Liver (tissue), 9 donors: ENCODE results near the gene PTPN4. TPM values are rescaled to one million over a fixed set of nuclear protein-coding genes. Genes with fewer than 3 reads are reported as not detected.

Experiments used
- DNase-seq: peaks from one replicate; pipeline ENCODE4 v3.0.0-alpha.2; 2017; ENCODE audit warnings: low spot score
- H3K27ac ChIP-seq, 2 donors: one replicate each; pipeline ENCODE4 v1.7.0; 2013; ENCODE audit warnings: inconsistent platforms in 2 of 2, low read length in 2 of 2, control low read depth in 1 of 2, low read depth in 1 of 2, mild to moderate bottlenecking in 1 of 2
- H3K27me3 ChIP-seq, 4 donors: one replicate each; pipeline versions ENCODE4 v1.6.1 to v1.7.0; 2013; ENCODE audit warnings: low read length in 3 of 4, inconsistent platforms in 1 of 4, mild to moderate bottlenecking in 1 of 4, moderate library complexity in 1 of 4; ENCODE audit not compliant: control insufficient read depth in 4 of 4, insufficient read depth in 4 of 4
- H3K36me3 ChIP-seq, 4 donors: one replicate each; pipeline versions ENCODE4 v1.6.1 to v1.7.0; 2013; ENCODE audit warnings: low read length in 3 of 4, mild to moderate bottlenecking in 3 of 4, low read depth in 1 of 4, moderate library complexity in 1 of 4; ENCODE audit not compliant: control insufficient read depth in 4 of 4, insufficient read depth in 3 of 4
- H3K4me1 ChIP-seq, 4 donors: one replicate each; pipeline versions ENCODE4 v1.6.1 to v1.7.0; 2013; ENCODE audit warnings: low read length in 3 of 4, mild to moderate bottlenecking in 3 of 4, moderate library complexity in 1 of 4; ENCODE audit not compliant: control insufficient read depth in 4 of 4, insufficient read depth in 4 of 4
- H3K4me3 ChIP-seq, 3 donors: one replicate each; pipeline versions ENCODE4 v1.6.1 to v1.7.0; 2013; ENCODE audit warnings: low read length in 3 of 3, control low read depth in 1 of 3, low read depth in 1 of 3, mild to moderate bottlenecking in 1 of 3
- H3K9ac ChIP-seq, 2 donors: one replicate each; pipeline ENCODE4 v1.7.0; 2013; ENCODE audit warnings: low read length in 2 of 2, mild to moderate bottlenecking in 2 of 2, moderate library complexity in 2 of 2, control low read depth in 1 of 2, low read depth in 1 of 2
- H3K9me3 ChIP-seq, 4 donors: one replicate each; pipeline versions ENCODE4 v1.6.1 to v1.7.0; 2013; ENCODE audit warnings: low read length in 3 of 4; ENCODE audit not compliant: control insufficient read depth in 4 of 4
- EGR1 ChIP-seq, 2 donors: IDR thresholded peaks; 2 replicates each; pipeline ENCODE4 v1.6.1; 2016 to 2018; ENCODE audit warnings: antibody characterized with exemption in 2 of 2, low read depth in 2 of 2
- FOXA1 ChIP-seq: IDR thresholded peaks from 2 replicates; pipeline ENCODE4 v1.6.1; 2016; ENCODE audit warnings: antibody characterized with exemption
- FOXA2 ChIP-seq: IDR thresholded peaks from 2 replicates; pipeline ENCODE4 v1.6.1; 2016; ENCODE audit warnings: antibody characterized with exemption
- GABPA ChIP-seq, 2 donors: IDR thresholded peaks in 1 of 2; conservative IDR thresholded peaks in 1 of 2; 2 replicates each; pipeline ENCODE4 v1.6.1; 2016; ENCODE audit warnings: antibody characterized with exemption in 2 of 2, mild to moderate bottlenecking in 1 of 2, moderate library complexity in 1 of 2
- HNF4A ChIP-seq, 2 donors: conservative IDR thresholded peaks; 2 replicates each; pipeline ENCODE4 v1.6.1; 2016; ENCODE audit warnings: antibody characterized with exemption in 2 of 2, mild to moderate bottlenecking in 2 of 2
- HNF4G ChIP-seq: IDR thresholded peaks from 2 replicates; pipeline ENCODE4 v1.6.1; 2016; ENCODE audit warnings: antibody characterized with exemption
- JUND ChIP-seq, 2 donors: IDR thresholded peaks; 2 replicates each; pipeline ENCODE4 v1.6.1; 2016; ENCODE audit warnings: antibody characterized with exemption in 2 of 2
- NR2F2 ChIP-seq: IDR thresholded peaks from 2 replicates; pipeline ENCODE4 v1.6.1; 2016; ENCODE audit warnings: antibody characterized with exemption
- RAD21 ChIP-seq, 2 donors: IDR thresholded peaks; 2 replicates each; pipeline ENCODE4 v1.6.1; 2016; ENCODE audit warnings: antibody characterized with exemption in 2 of 2, mild to moderate bottlenecking in 2 of 2
- RXRA ChIP-seq, 2 donors: IDR thresholded peaks; 2 replicates each; pipeline ENCODE4 v1.6.1; 2017 to 2018; ENCODE audit warnings: antibody characterized with exemption in 2 of 2, mild to moderate bottlenecking in 1 of 2
- SP1 ChIP-seq: IDR thresholded peaks from 2 replicates; pipeline ENCODE4 v1.6.1; 2018; ENCODE audit warnings: antibody characterized with exemption, mild to moderate bottlenecking
- TAF1 ChIP-seq: conservative IDR thresholded peaks from 2 replicates; pipeline ENCODE4 v1.6.1; 2016; ENCODE audit warnings: antibody characterized with exemption, mild to moderate bottlenecking
- YY1 ChIP-seq: IDR thresholded peaks from 2 replicates; pipeline ENCODE4 v1.6.1; 2016; ENCODE audit warnings: antibody characterized with exemption, mild to moderate bottlenecking
- WGBS: extraction: QIAGEN DNeasy Blood & Tissue Kit; methylation state at CpG from one replicate; pipeline ENCODE4 v1.1.7; 2013; 5-methylcytosine and 5-hydroxymethylcytosine counted together
- polyA plus RNA-seq, 2 donors: library from polyadenylated mRNA; stranded (reverse) in 1 of 2; unstranded in 1 of 2; fragments of 200-250 nt in 1 of 2; fragments of >200 nt in 1 of 2; fragmentation: Nextera tagmentation in 1 of 2; extraction: Ambion mirVana in 1 of 2; gene quantifications; one replicate each; pipeline versions ENCODE4 v1.2.1 to v1.2.3, GENCODE V29; 2013 to 2015
- total RNA-seq, 2 donors: library from RNA; depleted of rRNA; stranded (reverse); fragments of >200 nt; gene quantifications; one replicate each; pipeline ENCODE4 v1.2.3, GENCODE V29; 2014
- TF ChIP-seq, protein P1 (sequence below): fragments of 150-350 bp; IDR thresholded peaks from 2 replicates; pipeline ENCODE4 v1.5.1; 2017; ENCODE audit warnings: improper control_type of control experiment, low read depth, low read length; ENCODE audit not compliant: missing input control
- TF ChIP-seq, protein P2 (sequence below): IDR thresholded peaks from 2 replicates; pipeline ENCODE4 v1.6.1; 2016; ENCODE audit warnings: antibody characterized with exemption
- TF ChIP-seq, protein P3 (sequence below): IDR thresholded peaks from 2 replicates; pipeline ENCODE4 v1.6.1; 2016; ENCODE audit warnings: antibody characterized with exemption
- TF ChIP-seq, protein P4 (sequence below): IDR thresholded peaks from 2 replicates; pipeline ENCODE4 v1.6.1; 2016; ENCODE audit warnings: antibody characterized with exemption, mild to moderate bottlenecking
- TF ChIP-seq, protein P5 (sequence below): IDR thresholded peaks from 2 replicates; pipeline ENCODE4 v1.6.1; 2016; ENCODE audit warnings: antibody characterized with exemption
- donor health status: healthy.
- donor health status: healthy.
- donor health status: healthy.
- donor health status: healthy.
- donor health status: healthy.

PTPN4 gene
- total and polyA plus RNA-seq, 4 donors, result 4.2 to 34.6 (median 9.5) TPM

DNA sequence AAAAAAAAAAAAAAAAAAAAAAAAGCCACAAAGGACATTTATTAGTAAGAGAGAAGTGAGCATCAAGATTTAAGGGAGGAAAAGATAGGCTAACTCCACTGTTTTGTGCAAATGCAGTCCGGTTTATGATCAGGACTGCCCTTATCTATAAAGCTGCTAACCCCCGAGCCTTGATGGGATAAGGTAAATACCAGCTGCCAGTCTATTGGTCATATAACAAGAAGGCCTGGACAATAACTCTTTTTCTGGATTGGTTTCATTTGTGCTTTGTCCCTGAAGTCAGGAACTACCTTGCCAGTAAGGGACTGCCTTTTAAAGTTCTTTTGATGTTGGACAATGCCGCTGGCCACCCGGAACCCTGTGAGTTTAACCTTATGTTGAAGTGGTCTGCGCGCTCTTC, 15.4 kb downstream of the PTPN4 start (continued):
- TF ChIP-seq, protein P1, sequence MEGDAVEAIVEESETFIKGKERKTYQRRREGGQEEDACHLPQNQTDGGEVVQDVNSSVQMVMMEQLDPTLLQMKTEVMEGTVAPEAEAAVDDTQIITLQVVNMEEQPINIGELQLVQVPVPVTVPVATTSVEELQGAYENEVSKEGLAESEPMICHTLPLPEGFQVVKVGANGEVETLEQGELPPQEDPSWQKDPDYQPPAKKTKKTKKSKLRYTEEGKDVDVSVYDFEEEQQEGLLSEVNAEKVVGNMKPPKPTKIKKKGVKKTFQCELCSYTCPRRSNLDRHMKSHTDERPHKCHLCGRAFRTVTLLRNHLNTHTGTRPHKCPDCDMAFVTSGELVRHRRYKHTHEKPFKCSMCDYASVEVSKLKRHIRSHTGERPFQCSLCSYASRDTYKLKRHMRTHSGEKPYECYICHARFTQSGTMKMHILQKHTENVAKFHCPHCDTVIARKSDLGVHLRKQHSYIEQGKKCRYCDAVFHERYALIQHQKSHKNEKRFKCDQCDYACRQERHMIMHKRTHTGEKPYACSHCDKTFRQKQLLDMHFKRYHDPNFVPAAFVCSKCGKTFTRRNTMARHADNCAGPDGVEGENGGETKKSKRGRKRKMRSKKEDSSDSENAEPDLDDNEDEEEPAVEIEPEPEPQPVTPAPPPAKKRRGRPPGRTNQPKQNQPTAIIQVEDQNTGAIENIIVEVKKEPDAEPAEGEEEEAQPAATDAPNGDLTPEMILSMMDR, result no peak
- TF ChIP-seq RXRA (IDR thresholded peaks at IDR 0.05) (no peak), GABPA (IDR thresholded peaks at IDR 0.05 in 1 of 2, conservative IDR thresholded peaks at IDR 0.05 in 1 of 2) (no peak), YY1 (no peak)
- TF ChIP-seq, protein P2, sequence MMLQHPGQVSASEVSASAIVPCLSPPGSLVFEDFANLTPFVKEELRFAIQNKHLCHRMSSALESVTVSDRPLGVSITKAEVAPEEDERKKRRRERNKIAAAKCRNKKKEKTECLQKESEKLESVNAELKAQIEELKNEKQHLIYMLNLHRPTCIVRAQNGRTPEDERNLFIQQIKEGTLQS, result no peak

DNA sequence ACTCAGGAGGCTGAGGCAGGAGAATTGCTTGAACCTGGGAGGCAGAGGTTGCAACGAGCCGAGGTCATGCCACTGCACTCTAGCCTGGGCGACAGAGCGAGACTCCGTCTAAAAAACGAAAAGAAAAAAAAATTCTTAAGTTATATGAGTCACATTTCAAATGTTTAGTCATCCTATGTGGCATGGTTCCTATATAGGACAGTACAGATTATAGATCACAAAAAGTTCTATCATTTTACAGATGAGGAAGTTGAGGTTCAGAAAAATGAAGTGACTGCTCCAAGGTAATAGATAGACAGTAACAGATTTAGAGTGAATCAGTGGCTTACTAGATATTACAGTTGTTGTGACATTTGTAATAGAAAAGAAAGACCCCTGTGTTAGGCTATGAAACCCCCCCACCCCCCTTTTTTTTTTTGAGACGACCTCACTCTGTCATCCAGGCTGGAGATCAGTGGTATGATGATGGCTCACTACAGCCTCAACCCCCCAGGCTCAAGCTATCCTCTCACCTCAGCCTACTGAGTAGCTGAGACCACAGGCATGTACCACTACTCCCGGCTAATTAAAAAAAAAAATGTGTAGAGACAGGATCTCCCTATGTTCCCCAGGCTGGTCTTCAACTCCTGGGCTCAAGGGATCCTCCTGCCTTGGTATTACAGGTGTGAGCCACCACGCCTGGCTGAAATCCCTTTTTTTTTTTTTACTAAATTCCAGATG, 22.7 kb downstream of the PTPN4 start:
- WGBS, result 96% methylated on average over 9 of the region's 9 CpGs
- DNase-seq, result no peak
- Histone ChIP-seq H3K4me1 (peaks cover 0 to 4% (median 0%) of the 10 kb centered on the region in 4 donors), H3K27ac (no peak overlapping the region), H3K9me3 (no peaks in the 10 kb centered on the region), H3K27me3 (no peaks in the 10 kb centered on the region), H3K36me3 (no peaks in the 10 kb centered on the region), H3K9ac (no peak overlapping the region), H3K4me3 (no peak overlapping the region)
- TF ChIP-seq, protein P3, sequence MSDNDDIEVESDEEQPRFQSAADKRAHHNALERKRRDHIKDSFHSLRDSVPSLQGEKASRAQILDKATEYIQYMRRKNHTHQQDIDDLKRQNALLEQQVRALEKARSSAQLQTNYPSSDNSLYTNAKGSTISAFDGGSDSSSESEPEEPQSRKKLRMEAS, result no peak
- TF ChIP-seq FOXA1 (no peak), HNF4A (conservative IDR thresholded peaks at IDR 0.05) (no peak), FOXA2 (no peak), SP1 (no peak), RXRA (IDR thresholded peaks at IDR 0.05) (no peak), EGR1 (IDR thresholded peaks at IDR 0.05; ENCODE audit: low read depth in 2 of 2) (no peak), NR2F2 (no peak), RAD21 (IDR thresholded peaks at IDR 0.05) (no peak), GABPA (IDR thresholded peaks at IDR 0.05 in 1 of 2, conservative IDR thresholded peaks at IDR 0.05 in 1 of 2) (no peak), JUND (IDR thresholded peaks at IDR 0.05) (no peak), HNF4G (no peak), YY1 (no peak), TAF1 (no peak)
- TF ChIP-seq, protein P4, sequence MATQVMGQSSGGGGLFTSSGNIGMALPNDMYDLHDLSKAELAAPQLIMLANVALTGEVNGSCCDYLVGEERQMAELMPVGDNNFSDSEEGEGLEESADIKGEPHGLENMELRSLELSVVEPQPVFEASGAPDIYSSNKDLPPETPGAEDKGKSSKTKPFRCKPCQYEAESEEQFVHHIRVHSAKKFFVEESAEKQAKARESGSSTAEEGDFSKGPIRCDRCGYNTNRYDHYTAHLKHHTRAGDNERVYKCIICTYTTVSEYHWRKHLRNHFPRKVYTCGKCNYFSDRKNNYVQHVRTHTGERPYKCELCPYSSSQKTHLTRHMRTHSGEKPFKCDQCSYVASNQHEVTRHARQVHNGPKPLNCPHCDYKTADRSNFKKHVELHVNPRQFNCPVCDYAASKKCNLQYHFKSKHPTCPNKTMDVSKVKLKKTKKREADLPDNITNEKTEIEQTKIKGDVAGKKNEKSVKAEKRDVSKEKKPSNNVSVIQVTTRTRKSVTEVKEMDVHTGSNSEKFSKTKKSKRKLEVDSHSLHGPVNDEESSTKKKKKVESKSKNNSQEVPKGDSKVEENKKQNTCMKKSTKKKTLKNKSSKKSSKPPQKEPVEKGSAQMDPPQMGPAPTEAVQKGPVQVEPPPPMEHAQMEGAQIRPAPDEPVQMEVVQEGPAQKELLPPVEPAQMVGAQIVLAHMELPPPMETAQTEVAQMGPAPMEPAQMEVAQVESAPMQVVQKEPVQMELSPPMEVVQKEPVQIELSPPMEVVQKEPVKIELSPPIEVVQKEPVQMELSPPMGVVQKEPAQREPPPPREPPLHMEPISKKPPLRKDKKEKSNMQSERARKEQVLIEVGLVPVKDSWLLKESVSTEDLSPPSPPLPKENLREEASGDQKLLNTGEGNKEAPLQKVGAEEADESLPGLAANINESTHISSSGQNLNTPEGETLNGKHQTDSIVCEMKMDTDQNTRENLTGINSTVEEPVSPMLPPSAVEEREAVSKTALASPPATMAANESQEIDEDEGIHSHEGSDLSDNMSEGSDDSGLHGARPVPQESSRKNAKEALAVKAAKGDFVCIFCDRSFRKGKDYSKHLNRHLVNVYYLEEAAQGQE, result no peak
- TF ChIP-seq, protein P1, result no peak
- TF ChIP-seq, protein P5, sequence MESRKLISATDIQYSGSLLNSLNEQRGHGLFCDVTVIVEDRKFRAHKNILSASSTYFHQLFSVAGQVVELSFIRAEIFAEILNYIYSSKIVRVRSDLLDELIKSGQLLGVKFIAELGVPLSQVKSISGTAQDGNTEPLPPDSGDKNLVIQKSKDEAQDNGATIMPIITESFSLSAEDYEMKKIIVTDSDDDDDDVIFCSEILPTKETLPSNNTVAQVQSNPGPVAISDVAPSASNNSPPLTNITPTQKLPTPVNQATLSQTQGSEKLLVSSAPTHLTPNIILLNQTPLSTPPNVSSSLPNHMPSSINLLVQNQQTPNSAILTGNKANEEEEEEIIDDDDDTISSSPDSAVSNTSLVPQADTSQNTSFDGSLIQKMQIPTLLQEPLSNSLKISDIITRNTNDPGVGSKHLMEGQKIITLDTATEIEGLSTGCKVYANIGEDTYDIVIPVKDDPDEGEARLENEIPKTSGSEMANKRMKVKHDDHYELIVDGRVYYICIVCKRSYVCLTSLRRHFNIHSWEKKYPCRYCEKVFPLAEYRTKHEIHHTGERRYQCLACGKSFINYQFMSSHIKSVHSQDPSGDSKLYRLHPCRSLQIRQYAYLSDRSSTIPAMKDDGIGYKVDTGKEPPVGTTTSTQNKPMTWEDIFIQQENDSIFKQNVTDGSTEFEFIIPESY, result no peak
- TF ChIP-seq, protein P2, result no peak
